Measurements from ENCODE around the gene IGF2. TPM values are rescaled to one million over a fixed set of nuclear protein-coding genes. Genes with fewer than 3 reads are reported as not detected.
"Not testable (repeated sequence)": the region's sequence is repeated elsewhere in the genome, so short reads cannot be mapped to it uniquely, and the experiment has no call there.

Gene IGF2
- total and polyA plus RNA-seq, 5 donors from 2014 or later = 0.07 TPM; not detected in 4

DNA sequence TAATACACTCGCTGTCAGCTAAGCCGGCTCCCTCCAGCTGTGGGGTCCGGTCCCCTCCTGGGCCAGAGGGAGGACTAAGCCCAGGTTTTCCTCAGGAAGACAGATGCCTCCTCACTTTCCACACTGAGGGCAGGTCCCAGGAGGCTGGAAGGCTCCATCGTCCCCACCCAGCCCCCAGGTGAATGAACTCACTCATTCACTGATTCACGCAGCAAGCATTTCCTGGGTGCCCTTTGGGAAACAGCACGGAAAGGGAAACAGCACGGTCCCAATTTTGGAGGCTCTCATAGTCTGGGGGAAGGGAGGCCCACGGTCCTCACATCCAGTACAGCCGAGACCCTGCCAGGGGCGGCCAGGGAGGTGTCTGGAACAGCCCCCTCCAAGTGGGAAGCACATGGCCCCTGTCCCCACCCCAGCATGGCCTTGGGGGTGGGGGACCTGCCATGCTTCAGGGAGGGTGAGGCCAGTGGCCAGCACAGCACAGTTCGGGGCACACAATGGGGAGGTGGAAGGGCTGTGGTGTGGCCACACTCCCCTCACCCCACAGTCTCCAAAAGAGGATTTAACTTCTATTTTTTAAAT is 41.7 kb upstream of the IGF2 start:
- Mint-ChIP-seq H3K9me3 (no peaks in the 10 kb centered on the region), H3K27ac (no peak overlapping the region), H3K4me1 (peaks cover 0 to 2% (median 0%) of the 10 kb centered on the region in 4 donors), H3K36me3 (no peaks in the 10 kb centered on the region), H3K27me3 (no peaks in the 10 kb centered on the region), H3K4me3 (no peak overlapping the region)
- DNase-seq = no peak
- no peaks in the 10 kb centered on the region for H3K4me1 ChIP-seq (ENCODE audit: control insufficient read depth, insufficient read depth, low read length, poor library complexity, severe bottlenecking)
- no peaks in the 10 kb centered on the region for H3K36me3 ChIP-seq (ENCODE audit: control insufficient read depth, insufficient read depth, low read length)
- no peaks in the 10 kb centered on the region for H3K27me3 ChIP-seq (ENCODE audit: control insufficient read depth, insufficient read depth, low read length)
- no peak for ATAC-seq (ENCODE audit: low read depth in 2 of 2)
- no peak overlapping the region for H3K4me3 ChIP-seq (ENCODE audit: low read depth, low read length)
- no peaks in the 10 kb centered on the region for H3K9me3 ChIP-seq (ENCODE audit: control insufficient read depth in 2 of 2, low read length in 2 of 2)
- no peak overlapping the region for H3K27ac ChIP-seq (ENCODE audit: insufficient read depth, low read length, poor library complexity, severe bottlenecking)

DNA sequence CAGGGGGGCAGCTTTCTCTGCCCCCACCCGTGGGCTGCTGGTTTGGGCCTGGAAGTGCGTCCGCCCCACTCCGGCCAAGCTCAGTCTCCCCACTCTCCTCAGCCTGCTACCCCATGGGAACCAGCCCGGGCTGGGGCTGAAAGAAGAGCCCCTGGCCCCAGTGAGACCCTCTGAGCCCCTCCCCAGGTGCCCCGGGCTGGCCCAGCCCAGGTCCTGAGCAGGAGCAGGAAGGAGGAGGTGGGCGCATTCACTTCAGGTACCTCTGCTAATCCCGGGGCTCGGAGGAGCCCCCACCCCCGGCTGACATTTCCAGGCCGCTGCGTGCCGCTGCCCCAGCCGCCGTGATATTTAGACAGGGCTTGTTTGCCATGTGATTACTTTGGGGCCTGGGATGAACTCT is 41.2 kb upstream of the IGF2 start:
- Mint-ChIP-seq H3K4me3 (no peak overlapping the region), H3K36me3 (no peaks in the 10 kb centered on the region), H3K27ac (no peak overlapping the region), H3K9me3 (no peaks in the 10 kb centered on the region), H3K4me1 (peaks cover 0 to 2% (median 0%) of the 10 kb centered on the region in 4 donors), H3K27me3 (no peaks in the 10 kb centered on the region)
- H3K36me3 ChIP-seq (ENCODE audit: control insufficient read depth, insufficient read depth, low read length) = no peaks in the 10 kb centered on the region
- ATAC-seq (ENCODE audit: low read depth in 2 of 2) (no peak), DNase-seq (no peak)
- no peak overlapping the region for H3K27ac ChIP-seq (ENCODE audit: insufficient read depth, low read length, poor library complexity, severe bottlenecking)
- H3K27me3 ChIP-seq (ENCODE audit: control insufficient read depth, insufficient read depth, low read length) = no peaks in the 10 kb centered on the region
- H3K9me3 ChIP-seq (ENCODE audit: control insufficient read depth in 2 of 2, low read length in 2 of 2) = no peaks in the 10 kb centered on the region
- H3K4me3 ChIP-seq (ENCODE audit: low read depth, low read length) = no peak overlapping the region
- no peaks in the 10 kb centered on the region for H3K4me1 ChIP-seq (ENCODE audit: control insufficient read depth, insufficient read depth, low read length, poor library complexity, severe bottlenecking)

DNA sequence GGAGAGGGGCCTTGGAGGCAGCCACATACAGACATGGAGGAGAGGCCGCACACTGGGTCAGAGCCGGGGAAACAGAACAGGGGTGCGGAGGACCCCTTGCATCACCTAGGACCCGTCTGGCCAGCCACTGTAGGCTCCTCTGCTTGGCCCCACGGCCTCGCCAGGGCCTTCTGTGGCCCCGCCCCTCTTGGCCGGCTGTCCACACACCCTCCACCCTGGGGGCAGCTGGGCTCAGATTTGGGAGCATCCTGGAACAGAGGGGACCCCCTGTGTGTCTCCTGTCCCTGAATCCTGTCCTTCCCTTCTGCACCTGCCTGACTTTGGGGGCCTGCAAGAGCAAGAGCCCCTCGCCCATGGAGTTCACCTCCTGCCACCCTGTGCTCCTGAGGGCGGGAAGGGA is 40.3 kb upstream of the IGF2 start:
- Mint-ChIP-seq H3K4me3 (no peak overlapping the region), H3K36me3 (no peaks in the 10 kb centered on the region), H3K27ac (peak overlapping the region in 1 of 3 donors; percentile 46), H3K9me3 (no peaks in the 10 kb centered on the region), H3K27me3 (no peaks in the 10 kb centered on the region), H3K4me1 (no peaks in the 10 kb centered on the region)
- no peaks in the 10 kb centered on the region for H3K4me1 ChIP-seq (ENCODE audit: control insufficient read depth, insufficient read depth, low read length, poor library complexity, severe bottlenecking)
- ATAC-seq (ENCODE audit: low read depth in 2 of 2) (no peak), DNase-seq (no peak)
- no peak overlapping the region for H3K4me3 ChIP-seq (ENCODE audit: low read depth, low read length)
- no peaks in the 10 kb centered on the region for H3K9me3 ChIP-seq (ENCODE audit: control insufficient read depth in 2 of 2, low read length in 2 of 2)
- no peaks in the 10 kb centered on the region for H3K27me3 ChIP-seq (ENCODE audit: control insufficient read depth, insufficient read depth, low read length)
- no peaks in the 10 kb centered on the region for H3K36me3 ChIP-seq (ENCODE audit: control insufficient read depth, insufficient read depth, low read length)
- no peak overlapping the region for H3K27ac ChIP-seq (ENCODE audit: insufficient read depth, low read length, poor library complexity, severe bottlenecking)

DNA sequence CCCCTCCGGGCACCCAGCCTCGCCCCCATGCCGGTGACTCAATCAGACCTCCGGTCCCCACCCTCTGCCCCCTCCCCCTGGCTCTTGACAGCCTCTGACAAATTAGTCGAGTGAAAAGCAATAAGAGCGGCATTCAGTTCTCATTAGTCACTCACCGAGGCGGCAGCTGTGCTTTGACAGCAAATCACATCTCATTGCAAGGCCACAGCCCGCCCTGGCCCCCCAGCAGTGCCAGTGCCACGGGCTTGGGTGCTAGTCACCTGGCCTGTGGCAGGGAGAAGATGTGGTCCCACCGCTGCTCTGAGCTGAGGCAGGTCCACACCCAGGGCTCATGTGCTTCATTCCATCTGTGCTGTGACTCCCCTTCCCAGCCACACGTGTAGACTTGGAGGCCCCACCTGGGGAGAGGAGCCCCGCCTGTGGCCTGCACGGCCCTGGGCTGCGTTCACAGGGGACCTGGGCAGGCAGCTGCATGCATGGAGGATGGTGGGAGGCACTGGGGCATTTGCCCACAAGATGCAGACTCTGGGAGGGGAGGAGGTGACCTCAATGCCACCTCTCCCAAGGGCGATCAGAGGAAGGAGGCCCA is 39.8 kb upstream of the IGF2 start:
- no peaks in the 10 kb centered on the region for H3K27me3 ChIP-seq (ENCODE audit: control insufficient read depth, insufficient read depth, low read length)
- ATAC-seq (ENCODE audit: low read depth in 2 of 2) = no peak
- no peak overlapping the region for H3K4me3 ChIP-seq (ENCODE audit: low read depth, low read length)
- DNase-seq = no peak
- H3K9me3 ChIP-seq (ENCODE audit: control insufficient read depth in 2 of 2, low read length in 2 of 2) = no peaks in the 10 kb centered on the region
- H3K36me3 Mint-ChIP-seq = no peaks in the 10 kb centered on the region
- no peak overlapping the region for H3K4me3 Mint-ChIP-seq
- peak overlapping the region in 1 of 3 donors; percentile 46 for H3K27ac Mint-ChIP-seq
- H3K27ac ChIP-seq (ENCODE audit: insufficient read depth, low read length, poor library complexity, severe bottlenecking) = no peak overlapping the region
- no peaks in the 10 kb centered on the region for H3K36me3 ChIP-seq (ENCODE audit: control insufficient read depth, insufficient read depth, low read length)
- no peaks in the 10 kb centered on the region for H3K4me1 Mint-ChIP-seq
- no peaks in the 10 kb centered on the region for H3K4me1 ChIP-seq (ENCODE audit: control insufficient read depth, insufficient read depth, low read length, poor library complexity, severe bottlenecking)
- H3K9me3 Mint-ChIP-seq = no peaks in the 10 kb centered on the region
- H3K27me3 Mint-ChIP-seq = no peaks in the 10 kb centered on the region

DNA sequence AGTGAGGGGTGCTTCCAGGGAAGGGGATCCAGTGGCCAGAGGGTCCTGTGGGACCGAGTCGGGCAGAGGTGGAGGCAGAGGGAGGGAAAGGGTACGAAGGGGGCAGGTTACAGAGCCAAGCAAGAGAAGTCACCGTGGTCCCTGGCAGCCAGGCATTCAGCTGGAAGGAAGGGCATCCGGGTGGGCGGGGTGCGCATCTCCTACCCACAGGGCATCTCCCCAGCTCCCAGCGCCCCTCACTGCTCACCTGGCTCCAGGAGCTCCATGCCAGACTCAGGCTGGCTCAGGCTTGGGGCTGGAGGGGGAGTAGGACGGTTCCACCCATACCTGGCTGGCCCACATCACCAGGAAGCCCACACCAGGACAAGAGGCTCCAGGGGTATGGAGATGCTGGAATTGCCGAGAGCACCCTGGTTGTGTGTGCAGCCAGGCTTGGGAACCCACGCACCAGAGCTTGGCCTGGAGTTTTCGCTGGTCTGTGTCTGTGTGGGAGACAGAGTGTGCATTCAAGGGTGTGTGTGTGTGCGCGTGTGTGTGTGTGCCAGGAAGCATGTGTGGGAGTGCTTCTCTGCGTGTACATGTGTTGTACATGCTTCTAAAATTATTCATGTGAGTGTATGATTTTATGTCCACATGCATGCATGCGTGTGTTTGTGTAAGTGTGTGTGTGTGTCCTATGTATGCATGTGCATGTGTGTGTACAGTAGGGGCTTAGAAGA is 39.0 kb upstream of the IGF2 start:
- not testable (repeated sequence) for H3K9me3 ChIP-seq (ENCODE audit: control insufficient read depth in 2 of 2, low read length in 2 of 2); H3K27me3 Mint-ChIP-seq; H3K27ac ChIP-seq (ENCODE audit: insufficient read depth, low read length, poor library complexity, severe bottlenecking); H3K4me1 Mint-ChIP-seq; H3K36me3 ChIP-seq (ENCODE audit: control insufficient read depth, insufficient read depth, low read length); H3K4me3 ChIP-seq (ENCODE audit: low read depth, low read length); H3K36me3 Mint-ChIP-seq; H3K27ac Mint-ChIP-seq; H3K9me3 Mint-ChIP-seq; H3K27me3 ChIP-seq (ENCODE audit: control insufficient read depth, insufficient read depth, low read length); H3K4me3 Mint-ChIP-seq; DNase-seq; ATAC-seq (ENCODE audit: low read depth in 2 of 2); H3K4me1 ChIP-seq (ENCODE audit: control insufficient read depth, insufficient read depth, low read length, poor library complexity, severe bottlenecking)

DNA sequence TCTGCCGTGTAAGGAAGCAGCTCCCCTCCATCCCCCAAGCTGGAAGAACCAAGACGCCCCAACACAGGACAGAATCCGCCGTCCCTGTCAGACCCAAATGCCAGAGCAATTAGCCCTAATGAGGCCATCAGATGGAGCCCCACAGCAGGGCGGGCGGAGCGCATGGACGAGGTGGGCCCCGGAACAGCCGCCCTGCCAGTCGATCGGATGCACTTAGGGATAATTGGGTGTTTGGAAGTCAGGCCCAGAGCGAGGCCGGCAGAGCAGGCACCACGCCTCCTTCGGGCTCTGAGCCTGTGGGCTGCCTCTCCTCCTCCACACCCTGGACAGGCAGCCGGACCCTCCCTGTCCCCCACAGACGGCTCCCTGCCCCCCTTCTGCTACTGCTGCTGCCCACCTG is 37.9 kb upstream of the IGF2 start:
- Mint-ChIP-seq H3K9me3 (no peaks in the 10 kb centered on the region), H3K4me1 (no peaks in the 10 kb centered on the region), H3K27ac (no peak overlapping the region), H3K36me3 (no peaks in the 10 kb centered on the region), H3K27me3 (no peaks in the 10 kb centered on the region), H3K4me3 (no peak overlapping the region)
- no peak for DNase-seq
- no peaks in the 10 kb centered on the region for H3K4me1 ChIP-seq (ENCODE audit: control insufficient read depth, insufficient read depth, low read length, poor library complexity, severe bottlenecking)
- no peaks in the 10 kb centered on the region for H3K9me3 ChIP-seq (ENCODE audit: control insufficient read depth in 2 of 2, low read length in 2 of 2)
- no peak for ATAC-seq (ENCODE audit: low read depth in 2 of 2)
- H3K4me3 ChIP-seq (ENCODE audit: low read depth, low read length) = no peak overlapping the region
- H3K27me3 ChIP-seq (ENCODE audit: control insufficient read depth, insufficient read depth, low read length) = no peaks in the 10 kb centered on the region
- H3K36me3 ChIP-seq (ENCODE audit: control insufficient read depth, insufficient read depth, low read length) = no peaks in the 10 kb centered on the region
- no peak overlapping the region for H3K27ac ChIP-seq (ENCODE audit: insufficient read depth, low read length, poor library complexity, severe bottlenecking)

DNA sequence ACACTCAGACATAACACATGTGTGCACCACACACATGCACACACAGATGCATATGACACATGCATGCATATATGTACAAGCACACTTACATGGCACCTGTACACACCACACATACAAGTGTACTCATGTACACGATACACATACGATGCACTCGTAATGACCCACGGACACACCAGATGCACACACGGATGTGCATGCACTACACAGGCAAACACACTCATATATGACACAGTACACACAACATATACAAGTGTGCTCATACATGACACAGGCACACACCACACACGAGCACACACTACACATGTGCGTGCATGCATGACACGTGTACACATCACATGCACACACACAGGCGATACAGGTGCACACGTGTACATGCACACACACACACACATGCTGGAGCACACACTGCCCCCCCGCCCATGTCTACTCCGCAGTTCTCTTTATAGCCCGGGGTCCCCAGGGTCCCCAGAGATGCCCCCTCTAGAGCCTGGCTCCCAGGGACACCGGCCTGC is 37.3 kb upstream of the IGF2 start:
- no peak overlapping the region for H3K4me3 ChIP-seq (ENCODE audit: low read depth, low read length)
- H3K27ac Mint-ChIP-seq = peak overlapping the region in 1 of 3 donors; percentile 60
- H3K27me3 ChIP-seq (ENCODE audit: control insufficient read depth, insufficient read depth, low read length) = no peaks in the 10 kb centered on the region
- H3K36me3 Mint-ChIP-seq = no peaks in the 10 kb centered on the region
- no peaks in the 10 kb centered on the region for H3K9me3 Mint-ChIP-seq
- H3K4me1 Mint-ChIP-seq = no peaks in the 10 kb centered on the region
- no peak for DNase-seq
- H3K4me3 Mint-ChIP-seq = no peak overlapping the region
- no peaks in the 10 kb centered on the region for H3K27me3 Mint-ChIP-seq
- no peak overlapping the region for H3K27ac ChIP-seq (ENCODE audit: insufficient read depth, low read length, poor library complexity, severe bottlenecking)
- no peaks in the 10 kb centered on the region for H3K9me3 ChIP-seq (ENCODE audit: control insufficient read depth in 2 of 2, low read length in 2 of 2)
- H3K4me1 ChIP-seq (ENCODE audit: control insufficient read depth, insufficient read depth, low read length, poor library complexity, severe bottlenecking) = no peaks in the 10 kb centered on the region
- no peaks in the 10 kb centered on the region for H3K36me3 ChIP-seq (ENCODE audit: control insufficient read depth, insufficient read depth, low read length)
- no peak for ATAC-seq (ENCODE audit: low read depth in 2 of 2)

DNA sequence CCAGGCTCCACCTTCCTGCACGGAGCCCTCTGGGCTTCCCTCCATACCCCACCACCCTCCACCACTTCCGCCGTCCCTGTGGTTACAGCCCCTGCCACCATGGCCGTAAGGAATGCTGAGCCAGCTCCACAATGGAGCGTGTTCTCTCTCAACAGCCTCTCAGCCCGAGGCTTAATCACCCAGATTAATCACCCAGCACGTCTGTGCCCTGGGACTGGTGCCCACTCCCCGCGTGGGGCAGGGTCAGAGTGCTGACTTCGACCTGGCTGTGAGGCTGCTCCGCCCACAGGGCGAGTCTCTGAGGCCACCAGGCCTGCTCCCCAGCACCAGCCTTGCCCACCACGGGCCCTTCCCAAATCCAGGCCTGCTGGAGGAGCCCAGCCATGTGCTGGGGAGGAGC is 36.5 kb upstream of the IGF2 start:
- Mint-ChIP-seq H3K27ac (no peak overlapping the region), H3K4me3 (no peak overlapping the region), H3K36me3 (no peaks in the 10 kb centered on the region), H3K27me3 (no peaks in the 10 kb centered on the region), H3K4me1 (no peaks in the 10 kb centered on the region), H3K9me3 (no peaks in the 10 kb centered on the region)
- no peaks in the 10 kb centered on the region for H3K9me3 ChIP-seq (ENCODE audit: control insufficient read depth in 2 of 2, low read length in 2 of 2)
- no peaks in the 10 kb centered on the region for H3K4me1 ChIP-seq (ENCODE audit: control insufficient read depth, insufficient read depth, low read length, poor library complexity, severe bottlenecking)
- H3K4me3 ChIP-seq (ENCODE audit: low read depth, low read length) = no peak overlapping the region
- ATAC-seq (ENCODE audit: low read depth in 2 of 2) (no peak), DNase-seq (no peak)
- H3K27me3 ChIP-seq (ENCODE audit: control insufficient read depth, insufficient read depth, low read length) = no peaks in the 10 kb centered on the region
- no peak overlapping the region for H3K27ac ChIP-seq (ENCODE audit: insufficient read depth, low read length, poor library complexity, severe bottlenecking)
- H3K36me3 ChIP-seq (ENCODE audit: control insufficient read depth, insufficient read depth, low read length) = no peaks in the 10 kb centered on the region
